HFF-Myc (cell line): ENCODE data around the gene DTNBP1.

ENCODE experiments used
- DNase-seq: peaks from one replicate; pipeline ENCODE4 v3.0.0-alpha.2; 2011; ENCODE audit warnings: low read depth; ENCODE audit errors: extremely low read depth
- H3K4me3 ChIP-seq: replicated peaks from 2 replicates; pipeline ENCODE4 v1.5.1; 2011; ENCODE audit warnings: low read depth, mild to moderate bottlenecking, control low read depth, low read length
- TF ChIP-seq, protein P1 (sequence below): IDR thresholded peaks from 2 replicates; pipeline ENCODE4 v1.5.1; 2012; ENCODE audit warnings: mild to moderate bottlenecking, low read depth, low read length, control low read depth; ENCODE audit errors: missing control alignments

The DTNBP1 gene

DNA sequence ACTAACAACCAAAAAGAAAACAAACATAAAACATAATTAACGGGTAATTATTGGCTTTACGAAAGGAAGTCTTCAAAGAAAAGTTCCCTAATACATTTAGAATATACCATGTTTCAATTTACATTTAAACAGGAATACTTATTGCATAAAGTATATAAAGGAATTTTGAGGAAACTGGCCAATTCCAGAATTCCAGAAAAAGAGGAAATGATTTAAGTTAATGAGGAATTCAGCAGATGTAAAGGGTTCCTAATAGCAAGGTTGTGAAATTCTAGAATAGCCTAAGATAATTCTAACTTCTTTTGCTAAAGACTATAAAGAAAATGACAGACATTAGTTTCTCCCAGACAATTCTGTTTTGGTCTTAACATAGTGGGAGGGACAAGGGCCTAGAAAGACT is 35.0 kb downstream of the DTNBP1 start:
- H3K4me3 ChIP-seq = no peak overlapping the region
- TF ChIP-seq, protein P1, sequence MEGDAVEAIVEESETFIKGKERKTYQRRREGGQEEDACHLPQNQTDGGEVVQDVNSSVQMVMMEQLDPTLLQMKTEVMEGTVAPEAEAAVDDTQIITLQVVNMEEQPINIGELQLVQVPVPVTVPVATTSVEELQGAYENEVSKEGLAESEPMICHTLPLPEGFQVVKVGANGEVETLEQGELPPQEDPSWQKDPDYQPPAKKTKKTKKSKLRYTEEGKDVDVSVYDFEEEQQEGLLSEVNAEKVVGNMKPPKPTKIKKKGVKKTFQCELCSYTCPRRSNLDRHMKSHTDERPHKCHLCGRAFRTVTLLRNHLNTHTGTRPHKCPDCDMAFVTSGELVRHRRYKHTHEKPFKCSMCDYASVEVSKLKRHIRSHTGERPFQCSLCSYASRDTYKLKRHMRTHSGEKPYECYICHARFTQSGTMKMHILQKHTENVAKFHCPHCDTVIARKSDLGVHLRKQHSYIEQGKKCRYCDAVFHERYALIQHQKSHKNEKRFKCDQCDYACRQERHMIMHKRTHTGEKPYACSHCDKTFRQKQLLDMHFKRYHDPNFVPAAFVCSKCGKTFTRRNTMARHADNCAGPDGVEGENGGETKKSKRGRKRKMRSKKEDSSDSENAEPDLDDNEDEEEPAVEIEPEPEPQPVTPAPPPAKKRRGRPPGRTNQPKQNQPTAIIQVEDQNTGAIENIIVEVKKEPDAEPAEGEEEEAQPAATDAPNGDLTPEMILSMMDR = no peak
- no peak for DNase-seq

GRCh38 chr6:15626878-15627674 is 35.8 kb downstream of the DTNBP1 start:
- DNase-seq = no peak
- TF ChIP-seq, protein P1 = no peak
- H3K4me3 ChIP-seq = no peak overlapping the region

GRCh38 chr6:15626160-15626559 is 36.7 kb downstream of the DTNBP1 start:
- TF ChIP-seq, protein P1 = no peak
- no peak overlapping the region for H3K4me3 ChIP-seq
- DNase-seq = no peak

DNA sequence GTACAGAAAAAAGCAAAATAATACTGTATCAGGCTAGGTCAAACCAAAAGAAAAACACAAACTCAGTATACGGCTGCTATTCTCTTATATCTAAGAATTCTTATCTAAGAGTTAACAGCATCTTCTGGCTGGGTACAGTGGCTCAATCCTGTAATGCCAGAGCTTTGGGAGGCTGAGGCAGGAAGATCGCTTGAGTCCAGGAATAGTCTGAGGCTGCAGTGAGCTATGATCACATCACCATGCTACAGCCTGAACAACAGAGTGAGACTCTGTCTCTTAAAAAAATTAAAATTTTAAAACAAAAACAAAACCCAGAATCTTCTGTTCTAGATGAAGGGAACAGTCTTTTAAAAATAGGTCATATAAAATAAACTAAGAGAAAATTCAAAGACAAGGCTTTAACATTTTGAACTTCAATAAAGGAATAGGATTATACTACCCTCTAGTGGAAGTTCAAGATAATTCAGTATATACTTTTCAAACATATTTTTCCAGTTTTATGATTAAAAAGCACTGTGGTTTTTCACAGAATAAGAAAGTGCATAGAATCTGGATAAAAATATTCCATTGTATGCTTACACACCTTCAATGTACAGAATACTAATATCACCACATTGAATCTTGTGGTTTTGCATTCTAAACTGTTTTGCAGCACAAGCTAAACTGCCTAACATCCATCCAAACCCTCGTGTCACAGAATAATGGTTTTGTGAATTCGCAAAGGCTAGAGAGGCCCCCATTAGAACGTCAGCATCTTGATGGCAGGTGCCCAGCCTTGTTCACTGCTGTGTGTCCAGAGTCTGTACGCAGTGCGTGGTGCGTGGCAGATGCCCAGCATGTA is 39.3 kb downstream of the DTNBP1 start:
- TF ChIP-seq, protein P1 = no peak

DNA sequence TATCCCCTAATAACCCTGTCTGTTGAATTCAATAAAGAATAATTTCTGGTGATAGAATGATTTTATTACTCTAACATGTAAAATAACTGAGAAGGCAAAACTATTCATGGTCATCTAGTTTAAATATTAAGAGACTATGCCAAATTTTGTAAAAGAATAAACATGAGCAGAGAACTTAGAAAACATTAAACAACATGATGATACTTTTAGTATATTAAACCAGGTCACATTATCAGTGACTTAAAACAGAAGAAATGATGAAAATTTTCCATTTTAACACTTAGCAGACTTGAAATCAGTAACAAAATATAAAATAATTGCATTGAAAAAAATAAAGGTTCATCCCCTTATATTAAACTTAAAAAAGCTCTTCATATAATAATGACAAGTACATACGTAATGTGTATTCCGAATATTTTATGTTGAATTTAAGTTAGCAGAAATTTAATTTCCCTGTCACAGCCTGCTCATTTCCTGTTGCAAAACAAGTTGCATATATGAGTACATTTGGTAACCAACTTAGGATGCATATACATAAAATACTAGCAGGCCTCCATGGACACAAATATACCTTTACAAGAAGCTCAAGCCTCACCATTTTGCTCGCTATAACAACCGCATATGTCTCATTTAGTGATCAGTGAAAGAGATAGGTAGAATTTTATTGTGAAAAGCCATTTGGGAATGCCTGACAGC is 40.6 kb downstream of the DTNBP1 start:
- no peak for DNase-seq
- H3K4me3 ChIP-seq = no peak overlapping the region
- TF ChIP-seq, protein P1 = no peak

More for the DNA sequence above, 39.3 kb downstream of the DTNBP1 start:
- H3K4me3 ChIP-seq = no peak overlapping the region
- no peak for DNase-seq

DNA sequence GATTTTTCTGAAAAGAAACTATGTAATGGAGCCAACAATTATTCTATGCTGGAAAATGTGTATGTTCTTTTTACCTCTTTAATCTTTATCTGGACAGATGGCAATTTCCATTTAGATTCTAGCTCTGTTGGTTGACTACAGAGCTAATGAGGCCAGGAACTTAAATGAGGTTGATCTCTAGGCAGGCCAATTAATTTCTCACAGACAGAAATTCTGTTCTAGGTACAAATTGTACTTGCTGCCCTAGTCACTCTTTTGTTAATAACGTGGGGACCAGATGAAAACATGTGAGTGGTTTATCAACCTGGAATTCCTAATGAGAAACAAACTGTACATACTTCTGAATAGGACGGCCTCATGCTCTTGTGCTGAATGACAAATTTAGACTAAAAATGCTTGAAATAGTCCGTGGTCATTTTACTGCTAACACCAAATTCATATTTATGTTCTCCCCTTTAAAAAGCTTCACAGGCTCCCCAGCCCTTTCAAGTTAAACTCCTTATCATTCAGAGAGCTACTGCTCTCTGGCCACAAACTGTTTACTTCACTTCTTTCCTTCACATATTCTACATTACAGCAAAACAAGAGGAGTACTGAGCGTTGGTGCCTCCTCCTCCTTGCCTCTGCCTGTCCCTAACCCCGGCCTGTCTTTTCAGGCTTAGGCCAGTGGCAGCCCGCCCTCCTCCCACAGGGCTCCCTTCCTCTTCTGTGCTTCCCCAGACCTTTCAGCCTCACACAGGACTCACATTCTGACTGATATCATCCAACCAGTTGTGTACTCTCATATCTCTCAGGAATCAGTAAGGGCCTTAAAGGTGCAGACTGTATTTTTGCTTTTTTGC is 41.4 kb downstream of the DTNBP1 start:
- H3K4me3 ChIP-seq = no peak overlapping the region
- TF ChIP-seq, protein P1 = no peak
- DNase-seq = no peak
